Endothelial cell of umbilical vein (primary cell): ENCODE results near the gene RANBP3. TPM values are rescaled to one million over a fixed set of nuclear protein-coding genes. Genes with fewer than 3 reads are reported as not detected.
A peak's percentile ranks its signal among the peaks of the same experiment; 100 is the strongest.

Experiments
- BruUV-seq: library from RNA; stranded (reverse); fragments of 400-500 nt; replicated peaks from 2 replicates; lab custom pipeline; 2021; lab: Mats Ljungman, UMichigan
- CTCF ChIA-PET: fragments of 300-600, 350-600 bp; sonication (Branson Sonifier 250); formaldehyde crosslinking; loops from one replicate; lab custom pipeline; 2021; ENCODE audit warnings: antibody characterized with exemption, inconsistent platforms; lab: Charles Lee
- POLR2A ChIA-PET: fragments of 300-600, 350-600 bp; sonication (Branson Sonifier 250); formaldehyde crosslinking; loops from one replicate; lab custom pipeline; 2021; ENCODE audit warnings: antibody characterized with exemption, inconsistent platforms; lab: Charles Lee
- DNase-seq: peaks from one replicate; pipeline ENCODE4 v3.0.0-alpha.2; 2011; ENCODE audit warnings: low read depth, low spot score
- FAIRE-seq: peaks from 2 replicates; lab custom pipeline; 2011; peaks lifted over from hg19 to GRCh38; lab: Jason Lieb, UNC
- H2AFZ ChIP-seq: 2 replicates; pipeline ENCODE4 v1.6.0; 2012; ENCODE audit warnings: low read depth, low read length, control low read depth, inconsistent platforms
- H3K27ac ChIP-seq: 2 replicates; pipeline ENCODE4 v1.5.1; 2011; ENCODE audit warnings: low read depth, mild to moderate bottlenecking, control low read depth, low read length, moderate library complexity; ENCODE audit not compliant: insufficient read depth
- H3K27me3 ChIP-seq, 2 experiments: 2 replicates each; pipeline versions ENCODE4 v1.6.0 to v1.6.1; 2011; ENCODE audit warnings: low read length in 2 of 2, mixed read lengths in 1 of 2; ENCODE audit not compliant: control insufficient read depth in 2 of 2, insufficient read depth in 2 of 2
- H3K36me3 ChIP-seq, 2 experiments: 2 replicates in 1 of 2; 3 replicates in 1 of 2; pipeline ENCODE4 v1.5.1; 2011; ENCODE audit warnings: low read length in 2 of 2, mild to moderate bottlenecking in 1 of 2, moderate library complexity in 1 of 2; ENCODE audit not compliant: control insufficient read depth in 2 of 2, insufficient read depth in 2 of 2; ENCODE audit errors: extremely low read depth in 1 of 2
- H3K4me1 ChIP-seq: 3 replicates; pipeline ENCODE4 v1.5.1; 2011; ENCODE audit warnings: mild to moderate bottlenecking, low read length; ENCODE audit not compliant: control insufficient read depth, insufficient read depth; ENCODE audit errors: extremely low read depth
- H3K4me2 ChIP-seq: 2 replicates; pipeline ENCODE4 v1.6.1; 2011; ENCODE audit warnings: low read length, control low read depth, mixed read lengths; ENCODE audit not compliant: insufficient read depth
- H3K4me3 ChIP-seq, 3 experiments: fragments of 200-600 bp in 1 of 3; sonication (generic), shearing (Covaris generic) in 1 of 3; replicated peaks in 1 of 3; 2 replicates each; pipeline ENCODE4 v1.5.1; 2011 to 2016; ENCODE audit warnings: control low read depth in 3 of 3, low read length in 3 of 3, mild to moderate bottlenecking in 2 of 3, inconsistent platforms in 1 of 3, low read depth in 1 of 3, moderate library complexity in 1 of 3; ENCODE audit not compliant: insufficient read depth in 1 of 3
- H3K79me2 ChIP-seq: 2 replicates; pipeline ENCODE4 v1.6.0; 2012; ENCODE audit warnings: low read length, inconsistent platforms; ENCODE audit not compliant: control insufficient read depth, insufficient read depth
- H3K9ac ChIP-seq: replicated peaks from 2 replicates; pipeline ENCODE3; 2011; ENCODE audit warnings: low read length, control low read depth; ENCODE audit not compliant: insufficient read depth; ENCODE audit errors: extremely low read depth
- H3K9me1 ChIP-seq: replicated peaks from 3 replicates; pipeline ENCODE4 v1.6.0; 2011; ENCODE audit warnings: mild to moderate bottlenecking, low read length; ENCODE audit not compliant: control insufficient read depth, insufficient read depth; ENCODE audit errors: extremely low read depth
- H3K9me3 ChIP-seq: replicated peaks from 2 replicates; pipeline ENCODE4 v1.5.1; 2012; ENCODE audit warnings: low read length, inconsistent platforms; ENCODE audit not compliant: control insufficient read depth, insufficient read depth
- H4K20me1 ChIP-seq: replicated peaks from 2 replicates; pipeline ENCODE3; 2011; ENCODE audit warnings: mild to moderate bottlenecking, low read length; ENCODE audit not compliant: control insufficient read depth, insufficient read depth; ENCODE audit errors: extremely low read depth
- FOS ChIP-seq: IDR thresholded peaks from 2 replicates; pipeline ENCODE4 v1.6.1; 2011; ENCODE audit warnings: mild to moderate bottlenecking, low read length, moderate library complexity, borderline replicate concordance; ENCODE audit not compliant: insufficient read depth
- JUN ChIP-seq: IDR thresholded peaks from 2 replicates; pipeline ENCODE4 v1.6.1; 2011; ENCODE audit warnings: borderline replicate concordance, low read depth; ENCODE audit not compliant: insufficient read length, insufficient read depth
- dilution Hi-C: fragments of 300-500 bp; cut with MboI; formaldehyde crosslinking; loops from one replicate; pipeline ENCODE4 v1.15.0; 2019; ENCODE audit warnings: low sequenced_read_pairs; ENCODE audit not compliant: extremely low pct_ligation_motif_present
- intact Hi-C: fragments of 100-400 bp; cut with micrococcal nuclease; formaldehyde crosslinking; loops from one replicate; pipeline ENCODE4 v1.10.0; 2022
- polyA plus RNA-seq, 4 experiments: library from polyadenylated mRNA; depleted of rRNA in 3 of 4; stranded (reverse) in 3 of 4; unstranded in 1 of 4; fragments of >200 nt; gene quantifications; 2 replicates each; pipeline versions ENCODE4 v1.2.1 to v1.2.3, GENCODE V29; 2011 to 2012; ENCODE audit warnings: missing spikeins in 1 of 4
- total RNA-seq: library from RNA; stranded (reverse); gene quantifications from 2 replicates; pipeline ENCODE4 v1.2.3, GENCODE V29; 2021
- TF ChIP-seq, protein P1 (sequence below), 2 donors: IDR thresholded peaks; 1 replicate in 1 of 2; 2 replicates in 1 of 2; pipeline ENCODE4 v1.5.1; 2011; ENCODE audit warnings: low read length in 2 of 2, mild to moderate bottlenecking in 2 of 2, moderate library complexity in 2 of 2, control low read depth in 1 of 2, inconsistent platforms in 1 of 2, low read depth in 1 of 2; ENCODE audit not compliant: insufficient read depth in 1 of 2; ENCODE audit errors: extremely low read depth in 1 of 2

Gene RANBP3
- total and polyA plus RNA-seq, 2 donors (not counting 3 experiments of a cell fraction or from before 2014, with no cell fraction given), result 72.3 to 85.3 TPM

DNA sequence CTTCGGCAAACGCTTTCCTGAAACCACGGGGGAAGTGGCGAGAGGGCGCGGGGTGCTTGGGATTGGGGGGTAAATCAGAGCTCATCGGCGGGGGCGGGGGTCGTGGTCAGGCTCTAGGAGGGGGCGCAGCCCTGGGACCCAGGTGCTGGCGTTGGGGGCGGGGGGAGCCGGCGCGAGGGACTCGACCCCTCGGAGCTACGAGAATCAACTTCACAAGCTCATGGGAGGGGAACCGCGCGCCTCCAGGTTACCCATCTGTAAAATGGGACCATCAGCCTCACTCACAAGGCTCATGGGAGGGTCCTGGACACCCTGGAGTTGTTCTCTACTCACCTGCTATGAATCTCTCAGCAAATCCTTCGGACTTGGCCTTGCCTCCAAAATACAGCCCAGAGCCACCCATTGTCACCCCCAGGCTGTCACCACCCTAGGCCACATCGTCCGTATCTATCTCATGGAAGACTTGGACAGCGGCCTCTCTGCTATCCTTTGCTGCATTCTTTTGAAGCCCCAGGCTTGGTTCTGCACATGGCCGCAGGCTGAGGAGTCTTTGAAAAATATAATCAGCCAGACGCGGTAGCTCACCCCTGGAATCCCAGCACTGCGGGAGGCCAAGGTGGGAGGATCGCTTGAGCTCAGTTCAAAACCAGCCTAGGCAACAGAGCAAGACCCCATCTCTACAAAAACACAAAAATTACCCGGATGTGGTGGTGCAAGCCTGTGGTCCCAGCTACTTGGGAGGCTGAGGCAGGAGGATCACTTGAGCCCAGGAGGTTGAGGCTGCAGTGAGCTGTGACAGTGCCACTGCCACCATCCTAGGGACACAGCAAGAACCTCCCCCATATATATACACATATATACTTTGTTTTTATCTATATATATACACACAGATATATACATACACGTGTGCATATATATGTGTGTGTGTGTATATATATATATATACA is 939 bp upstream of the RANBP3 start:
- CTCF ChIA-PET, result interaction anchor here (1.5 to 4.9 kb wide), 7 partner anchors 8 to 175 kb away, joined by 4 to 53 read pairs (median 6); partner anchors contain the start of gene NRTN
- BruUV-seq, result TSS peak; percentile 58
- Histone ChIP-seq H3K4me2 (peak overlapping the region; percentile 43), H3K36me3 (no peaks in the 10 kb centered on the region), H2AFZ (peak overlapping the region; percentile 79), H3K9ac (peak overlapping the region; percentile 67), H3K4me1 (peaks cover 17% of the 10 kb centered on the region), H3K27me3 (no peaks in the 10 kb centered on the region), H3K4me3 (peak overlapping the region; percentile 22 to 67 (median 47)), H3K9me1 (no peaks in the 10 kb centered on the region), H3K27ac (peak overlapping the region; percentile 51), H3K9me3 (no peaks in the 10 kb centered on the region), H4K20me1 (no peaks in the 10 kb centered on the region), H3K79me2 (peaks cover 47% of the 10 kb centered on the region)
- DNase-seq (no peak), FAIRE-seq (no peak)
- TF ChIP-seq JUN (no peak), FOS (no peak)
- TF ChIP-seq, protein P1, sequence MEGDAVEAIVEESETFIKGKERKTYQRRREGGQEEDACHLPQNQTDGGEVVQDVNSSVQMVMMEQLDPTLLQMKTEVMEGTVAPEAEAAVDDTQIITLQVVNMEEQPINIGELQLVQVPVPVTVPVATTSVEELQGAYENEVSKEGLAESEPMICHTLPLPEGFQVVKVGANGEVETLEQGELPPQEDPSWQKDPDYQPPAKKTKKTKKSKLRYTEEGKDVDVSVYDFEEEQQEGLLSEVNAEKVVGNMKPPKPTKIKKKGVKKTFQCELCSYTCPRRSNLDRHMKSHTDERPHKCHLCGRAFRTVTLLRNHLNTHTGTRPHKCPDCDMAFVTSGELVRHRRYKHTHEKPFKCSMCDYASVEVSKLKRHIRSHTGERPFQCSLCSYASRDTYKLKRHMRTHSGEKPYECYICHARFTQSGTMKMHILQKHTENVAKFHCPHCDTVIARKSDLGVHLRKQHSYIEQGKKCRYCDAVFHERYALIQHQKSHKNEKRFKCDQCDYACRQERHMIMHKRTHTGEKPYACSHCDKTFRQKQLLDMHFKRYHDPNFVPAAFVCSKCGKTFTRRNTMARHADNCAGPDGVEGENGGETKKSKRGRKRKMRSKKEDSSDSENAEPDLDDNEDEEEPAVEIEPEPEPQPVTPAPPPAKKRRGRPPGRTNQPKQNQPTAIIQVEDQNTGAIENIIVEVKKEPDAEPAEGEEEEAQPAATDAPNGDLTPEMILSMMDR (IDR thresholded peaks at IDR 0.05; ENCODE audit: extremely low read depth in 1 of 2, insufficient read depth in 1 of 2, low read depth in 1 of 2, low read length in 2 of 2), result no peak
- intact Hi-C loops, result loop anchor here (1.0 to 5.0 kb wide), 2 partner anchors 75 to 123 kb away; partner anchors contain the start of gene VMAC
- dilution Hi-C loops, result no loop called here
- POLR2A ChIA-PET, result interaction anchor here (0.6 kb wide), 1 partner anchor 11 kb away, joined by 3 read pairs; no protein-coding TSS in a partner anchor
